Fibroblast of lung (primary cell): ENCODE measurements around the gene LACC1. TPM values are rescaled to one million over a fixed set of nuclear protein-coding genes. Genes with fewer than 3 reads are reported as not detected.

Experiments used
- DNase-seq, 2 donors: peaks; one replicate each; pipeline versions ENCODE4 v3.0.0 to v3.0.0-alpha.2; 2010; ENCODE audit warnings: low read depth in 2 of 2
- H2AFZ ChIP-seq: 2 replicates; pipeline ENCODE4 v1.5.1; 2012; ENCODE audit warnings: low read length, control low read depth, inconsistent platforms
- H3K27ac ChIP-seq: 2 replicates; pipeline ENCODE4 v1.5.1; 2011; ENCODE audit warnings: low read length, control low read depth; ENCODE audit not compliant: insufficient read depth
- H3K27me3 ChIP-seq: 2 replicates; pipeline ENCODE4 v1.5.1; 2011; ENCODE audit warnings: mild to moderate bottlenecking, low read length; ENCODE audit not compliant: control insufficient read depth, insufficient read depth
- H3K36me3 ChIP-seq: 2 replicates; pipeline ENCODE4 v1.5.1; 2011; ENCODE audit warnings: low read length; ENCODE audit not compliant: control insufficient read depth, insufficient read depth
- H3K4me1 ChIP-seq: 2 replicates; pipeline ENCODE4 v1.5.1; 2011; ENCODE audit warnings: low read length; ENCODE audit not compliant: control insufficient read depth, insufficient read depth; ENCODE audit errors: extremely low read depth
- H3K4me2 ChIP-seq: 2 replicates; pipeline ENCODE4 v1.5.1; 2011; ENCODE audit warnings: low read length, control low read depth; ENCODE audit not compliant: insufficient read depth; ENCODE audit errors: extremely low read depth
- H3K4me3 ChIP-seq, 4 experiments: fragments of 200-600 bp in 1 of 4; sonication (generic) in 1 of 4; replicated peaks in 1 of 4; 2 replicates each; pipeline ENCODE4 v1.5.1; 2011 to 2016; ENCODE audit warnings: low read length in 4 of 4, low read depth in 3 of 4, mild to moderate bottlenecking in 3 of 4, control low read depth in 2 of 4, inconsistent platforms in 1 of 4, mixed read lengths in 1 of 4; ENCODE audit not compliant: insufficient read depth in 1 of 4; ENCODE audit errors: control extremely low read depth in 1 of 4
- H3K79me2 ChIP-seq: 2 replicates; pipeline ENCODE4 v1.5.1; 2012; ENCODE audit warnings: mild to moderate bottlenecking, low read length, inconsistent platforms; ENCODE audit not compliant: control insufficient read depth, insufficient read depth
- H3K9ac ChIP-seq: 2 replicates; pipeline ENCODE4 v1.5.1; 2011; ENCODE audit warnings: mild to moderate bottlenecking, low read length, control low read depth; ENCODE audit not compliant: insufficient read depth
- H3K9me3 ChIP-seq: 2 replicates; pipeline ENCODE4 v1.5.1; 2012; ENCODE audit warnings: low read depth, low read length; ENCODE audit not compliant: control insufficient read depth, insufficient read depth
- H4K20me1 ChIP-seq: 2 replicates; pipeline ENCODE4 v1.5.1; 2011; ENCODE audit warnings: low read length; ENCODE audit not compliant: control insufficient read depth, insufficient read depth; ENCODE audit errors: extremely low read depth
- CTCF ChIP-seq, 2 donors: IDR thresholded peaks in 1 of 2; conservative IDR thresholded peaks in 1 of 2; 1 replicate in 1 of 2; 2 replicates in 1 of 2; pipeline ENCODE4 v1.5.1; 2011 to 2012; ENCODE audit warnings: low read length in 2 of 2, control low read depth in 1 of 2, inconsistent platforms in 1 of 2, low read depth in 1 of 2, mild to moderate bottlenecking in 1 of 2
- EZH2 ChIP-seq: IDR thresholded peaks from 2 replicates; pipeline ENCODE4 v1.5.1; 2012; ENCODE audit warnings: low read length, control low read depth, mild to moderate bottlenecking; ENCODE audit errors: missing control alignments
- polyA plus RNA-seq, 2 donors: library from polyadenylated mRNA; depleted of rRNA in 1 of 2; stranded (reverse) in 1 of 2; unstranded in 1 of 2; fragments of >200 nt; gene quantifications; 2 replicates each; pipeline ENCODE4 v1.2.1, GENCODE V29; 2011 to 2012; ENCODE audit warnings: missing spikeins in 1 of 2
- total RNA-seq: library from RNA; depleted of rRNA; stranded (reverse); fragments of >200 nt; gene quantifications from 2 replicates; pipeline ENCODE4 v1.2.1, GENCODE V29; 2014

Gene LACC1
- total and polyA plus RNA-seq, 2 donors (not counting 1 experiment from before 2014, with no cell fraction given): 6.9 to 8.9 TPM

GRCh38 chr13:43915451-43915850 lies 35.7 kb downstream of the LACC1 start:
- Histone ChIP-seq H3K4me2 (no peak overlapping the region), H3K4me1 (no peaks in the 10 kb centered on the region), H3K9ac (no peak overlapping the region), H3K4me3 (no peak overlapping the region), H3K27ac (no peak overlapping the region), H3K79me2 (no peaks in the 10 kb centered on the region), H2AFZ (no peak overlapping the region), H3K9me3 (no peaks in the 10 kb centered on the region), H4K20me1 (no peaks in the 10 kb centered on the region), H3K27me3 (no peaks in the 10 kb centered on the region), H3K36me3 (no peaks in the 10 kb centered on the region)
- peak; percentile 38 to 72 for DNase-seq
- TF ChIP-seq EZH2 (no peak), CTCF (conservative IDR thresholded peaks at IDR 0.05 in 1 of 2, IDR thresholded peaks at IDR 0.05 in 1 of 2; ENCODE audit: low read depth in 1 of 2, low read length in 2 of 2) (no peak)

- Histone ChIP-seq H3K27ac (no peak overlapping the region), H3K9ac (no peak overlapping the region), H3K36me3 (no peaks in the 10 kb centered on the region), H3K4me2 (no peak overlapping the region), H3K4me1 (no peaks in the 10 kb centered on the region), H3K4me3 (no peak overlapping the region), H3K79me2 (no peaks in the 10 kb centered on the region), H4K20me1 (no peaks in the 10 kb centered on the region), H3K27me3 (no peaks in the 10 kb centered on the region), H3K9me3 (no peaks in the 10 kb centered on the region), H2AFZ (no peak overlapping the region)
- peak in 1 of 2 donors; percentile 29 for DNase-seq
- TF ChIP-seq CTCF (conservative IDR thresholded peaks at IDR 0.05 in 1 of 2, IDR thresholded peaks at IDR 0.05 in 1 of 2; ENCODE audit: low read depth in 1 of 2, low read length in 2 of 2) (no peak), EZH2 (no peak)
Observed at GRCh38 chr13:43916828-43917227, 37.1 kb downstream of the LACC1 start.

- peak in 1 of 2 donors; percentile 5 for DNase-seq
- no peak overlapping the region for H3K4me3 ChIP-seq
- H3K36me3 ChIP-seq: no peaks in the 10 kb centered on the region
- no peak overlapping the region for H3K4me2 ChIP-seq
- no peak overlapping the region for H3K9ac ChIP-seq
- H4K20me1 ChIP-seq: no peaks in the 10 kb centered on the region
- no peaks in the 10 kb centered on the region for H3K79me2 ChIP-seq
- H3K27ac ChIP-seq: no peak overlapping the region
- no peak overlapping the region for H2AFZ ChIP-seq
- TF ChIP-seq CTCF (conservative IDR thresholded peaks at IDR 0.05 in 1 of 2, IDR thresholded peaks at IDR 0.05 in 1 of 2; ENCODE audit: low read depth in 1 of 2, low read length in 2 of 2) (no peak), EZH2 (no peak)
- no peaks in the 10 kb centered on the region for H3K27me3 ChIP-seq
- H3K9me3 ChIP-seq: no peaks in the 10 kb centered on the region
- no peaks in the 10 kb centered on the region for H3K4me1 ChIP-seq
Observed at GRCh38 chr13:43918636-43919035, 38.9 kb downstream of the LACC1 start.
